Upper lobe of right lung (tissue), 1 donor: ENCODE measurements around the gene LHFPL6. TPM values are rescaled to one million over a fixed set of nuclear protein-coding genes. Genes with fewer than 3 reads are reported as not detected.

ENCODE experiments used
- ATAC-seq: fragments of 200-7000 bp; cut with Tn5 transposase; one replicate; pipeline ENCODE4 v1.9.1; 2020; ENCODE audit warnings: mild to moderate bottlenecking, moderate library complexity
- DNase-seq: peaks from one replicate; pipeline ENCODE4 v3.0.0-alpha.2; 2020
- H3K27ac ChIP-seq: fragments of 200-600 bp; one replicate; pipeline ENCODE4 v1.8.0; 2022
- H3K27me3 ChIP-seq: fragments of 200-600 bp; one replicate; pipeline ENCODE4 v1.8.0; 2022; ENCODE audit warnings: mild to moderate bottlenecking
- H3K36me3 ChIP-seq: fragments of 200-600 bp; one replicate; pipeline ENCODE4 v1.8.0; 2022
- H3K4me1 ChIP-seq: fragments of 200-600 bp; one replicate; pipeline ENCODE4 v1.8.0; 2022
- H3K4me3 ChIP-seq: fragments of 200-600 bp; one replicate; pipeline ENCODE4 v1.8.0; 2022; ENCODE audit warnings: mild to moderate bottlenecking
- H3K9me3 ChIP-seq: fragments of 200-600 bp; one replicate; pipeline ENCODE4 v1.8.0; 2022
- CTCF ChIP-seq: fragments of 200-600 bp; IDR thresholded peaks from one replicate; pipeline ENCODE4 v1.8.0; 2022; ENCODE audit warnings: antibody characterized with exemption
- intact Hi-C: fragments of 100-400 bp; cut with DNase I; formaldehyde crosslinking; loops from one replicate; pipeline ENCODE4 v1.11.0; 2022
- total RNA-seq: library from RNA; stranded (reverse); fragmentation: NEBNext Ultra II Directional; extraction: Animal tissue kit (Norgen Biotek cat#: 25700); gene quantifications from one replicate; pipeline ENCODE4 v1.2.1, GENCODE V29; 2021
- donor health status: DM: no; HTN: yes; CAD: no; lungs with severe emphysema.

The LHFPL6 gene
- total RNA-seq, 1 donor from 2014 or later, result 80.0 TPM

- intact Hi-C loops, result no loop called here
- no peak for TF ChIP-seq CTCF
- Histone ChIP-seq H3K4me1 (no peaks in the 10 kb centered on the region), H3K36me3 (no peaks in the 10 kb centered on the region), H3K9me3 (no peaks in the 10 kb centered on the region), H3K27me3 (no peaks in the 10 kb centered on the region), H3K27ac (no peak overlapping the region), H3K4me3 (no peak overlapping the region)
- ATAC-seq (no peak), DNase-seq (no peak)
Observed at GRCh38 chr13:39375601-39376000, 227.4 kb downstream of the LHFPL6 start.

GRCh38 chr13:39374741-39375189 lies 228.2 kb downstream of the LHFPL6 start:
- Histone ChIP-seq H3K4me3 (no peak overlapping the region), H3K27me3 (no peaks in the 10 kb centered on the region), H3K9me3 (no peaks in the 10 kb centered on the region), H3K4me1 (no peaks in the 10 kb centered on the region), H3K36me3 (no peaks in the 10 kb centered on the region), H3K27ac (no peak overlapping the region)
- intact Hi-C loops, result no loop called here
- ATAC-seq, result no peak
- TF ChIP-seq CTCF, result no peak
- no peak for DNase-seq

GRCh38 chr13:39373145-39373544 lies 229.8 kb downstream of the LHFPL6 start:
- TF ChIP-seq CTCF, result no peak
- Histone ChIP-seq H3K27me3 (no peaks in the 10 kb centered on the region), H3K36me3 (no peaks in the 10 kb centered on the region), H3K4me3 (no peak overlapping the region), H3K27ac (no peak overlapping the region), H3K4me1 (no peaks in the 10 kb centered on the region), H3K9me3 (no peaks in the 10 kb centered on the region)
- no peak for DNase-seq
- intact Hi-C loops, result no loop called here
- no peak for ATAC-seq

GRCh38 chr13:39371706-39372105 lies 231.3 kb downstream of the LHFPL6 start:
- TF ChIP-seq CTCF, result no peak
- ATAC-seq (no peak), DNase-seq (no peak)
- H3K27me3 ChIP-seq, result no peaks in the 10 kb centered on the region
- no peaks in the 10 kb centered on the region for H3K36me3 ChIP-seq
- no peak overlapping the region for H3K27ac ChIP-seq
- no peaks in the 10 kb centered on the region for H3K9me3 ChIP-seq
- H3K4me3 ChIP-seq, result no peak overlapping the region
- intact Hi-C loops, result no loop called here
- H3K4me1 ChIP-seq, result no peaks in the 10 kb centered on the region

- Histone ChIP-seq H3K4me1 (no peaks in the 10 kb centered on the region), H3K27me3 (no peaks in the 10 kb centered on the region), H3K36me3 (no peaks in the 10 kb centered on the region), H3K9me3 (no peaks in the 10 kb centered on the region), H3K4me3 (no peak overlapping the region), H3K27ac (no peak overlapping the region)
- TF ChIP-seq CTCF, result no peak
- ATAC-seq (no peak), DNase-seq (no peak)
- intact Hi-C loops, result no loop called here
Observed at GRCh38 chr13:39370554-39370953, 232.4 kb downstream of the LHFPL6 start.

GRCh38 chr13:39370048-39370447 lies 232.9 kb downstream of the LHFPL6 start:
- no peak overlapping the region for H3K4me3 ChIP-seq
- TF ChIP-seq CTCF, result no peak
- H3K36me3 ChIP-seq, result no peaks in the 10 kb centered on the region
- no peaks in the 10 kb centered on the region for H3K4me1 ChIP-seq
- no peak overlapping the region for H3K27ac ChIP-seq
- no peak for DNase-seq
- no peaks in the 10 kb centered on the region for H3K9me3 ChIP-seq
- H3K27me3 ChIP-seq, result no peaks in the 10 kb centered on the region
- no peak for ATAC-seq
- intact Hi-C loops, result no loop called here
